HFFc6 (cell line): Measurements from ENCODE around the gene TCHH. TPM values are rescaled to one million over a fixed set of nuclear protein-coding genes. Genes with fewer than 3 reads are reported as not detected.
A peak's percentile ranks its signal among the peaks of the same experiment; 100 is the strongest.

ENCODE experiments used
- DNase-seq: peaks from one replicate; pipeline ENCODE4 v3.0.0-alpha.2; 2018
- H3K27ac Mint-ChIP-seq: 2 replicates; pipeline ENCODE4 v1.8.0; 2020; ENCODE audit warnings: mild to moderate bottlenecking, mixed read lengths
- H3K27me3 Mint-ChIP-seq: 2 replicates; pipeline ENCODE4 v1.8.0; 2021; ENCODE audit warnings: mild to moderate bottlenecking, moderate library complexity, mixed read lengths; ENCODE audit not compliant: insufficient read depth
- H3K36me3 Mint-ChIP-seq: 2 replicates; pipeline ENCODE4 v1.8.0; 2021; ENCODE audit warnings: low read depth, mixed read lengths
- H3K4me1 Mint-ChIP-seq: 2 replicates; pipeline ENCODE4 v1.8.0; 2020; ENCODE audit warnings: low read depth, mixed read lengths
- H3K4me3 Mint-ChIP-seq: 2 replicates; pipeline ENCODE4 v1.8.0; 2020; ENCODE audit warnings: mild to moderate bottlenecking, moderate library complexity, mixed read lengths
- H3K9me3 Mint-ChIP-seq: 2 replicates; pipeline ENCODE4 v1.8.0; 2020; ENCODE audit warnings: mild to moderate bottlenecking, mixed read lengths
- CTCF ChIP-seq: fragments of 200-600 bp; sonication (generic); IDR thresholded peaks from 2 replicates; pipeline ENCODE4 v1.5.0; 2021; ENCODE audit warnings: antibody characterized with exemption, mild to moderate bottlenecking
- long read RNA-seq: library from polyadenylated mRNA; unstranded; transcript quantifications from one replicate; pipeline ENCODE4 v2.0.0, GENCODE V29; 2019
- total RNA-seq, 6 experiments: library from RNA; stranded (reverse); fragmentation: NEBNext Ultra II Directional; extraction: Animal tissue kit (Norgen Biotek cat#: 25700); gene quantifications; 2 replicates in 1 of 6; 3 replicates in 5 of 6; pipeline ENCODE4 v1.2.3, GENCODE V29; 2021

Gene TCHH
- total RNA-seq: under 1 TPM in 2 of 6 experiments, not detected in 4; 0.03 to 0.05 TPM
- long read RNA-seq: 0 reads

GRCh38 chr1:152115344-152115743 lies at the start of gene TCHH:
Gene TCHH, minus strand, starts transcription at chr1:152115444. Its CDS starts 1,364 bp downstream, at chr1:152114080.
- no peak for TF ChIP-seq CTCF
- Mint-ChIP-seq H3K36me3 (no peaks in the 10 kb centered on the region), H3K4me1 (no peaks in the 10 kb centered on the region), H3K27me3 (peaks cover 18% of the 10 kb centered on the region), H3K4me3 (no peak within 1 kb of the TSS), H3K9me3 (no peaks in the 10 kb centered on the region), H3K27ac (no peak within 1 kb of the TSS)
- no peak for DNase-seq

- Mint-ChIP-seq H3K27ac (no peak overlapping the region), H3K36me3 (peaks cover 6% of the 10 kb centered on the region; the same call in 1 of the 2 replicates), H3K4me3 (no peak overlapping the region), H3K4me1 (peaks cover 50% of the 10 kb centered on the region), H3K27me3 (peaks cover 24% of the 10 kb centered on the region), H3K9me3 (no peaks in the 10 kb centered on the region; the same call in 1 of the 2 replicates)
- DNase-seq: no peak
- TF ChIP-seq CTCF: no peak
Observed at GRCh38 chr1:152164517-152165136, 49.4 kb upstream of the TCHH start.

GRCh38 chr1:152162792-152163463 lies 47.7 kb upstream of the TCHH start:
- H3K27me3 Mint-ChIP-seq: peaks cover 16% of the 10 kb centered on the region
- H3K9me3 Mint-ChIP-seq: no peaks in the 10 kb centered on the region; the same call in 1 of the 2 replicates
- no peak overlapping the region for H3K27ac Mint-ChIP-seq
- TF ChIP-seq CTCF: peak; percentile 39; the same call in 1 of the 2 replicates
- peak; percentile 90 for DNase-seq
- no peak overlapping the region for H3K4me3 Mint-ChIP-seq
- peaks cover 38% of the 10 kb centered on the region for H3K4me1 Mint-ChIP-seq
- peaks cover 6% of the 10 kb centered on the region; the same call in 1 of the 2 replicates for H3K36me3 Mint-ChIP-seq

- TF ChIP-seq CTCF: no peak
- Mint-ChIP-seq H3K9me3 (no peaks in the 10 kb centered on the region; the same call in 1 of the 2 replicates), H3K4me1 (peaks cover 17% of the 10 kb centered on the region), H3K27me3 (peaks cover 13% of the 10 kb centered on the region), H3K27ac (no peak overlapping the region), H3K4me3 (no peak overlapping the region), H3K36me3 (peaks cover 2% of the 10 kb centered on the region; the same call in 1 of the 2 replicates)
- no peak for DNase-seq
Observed at GRCh38 chr1:152160576-152160975, 45.3 kb upstream of the TCHH start.

- Mint-ChIP-seq H3K9me3 (no peaks in the 10 kb centered on the region), H3K36me3 (no peaks in the 10 kb centered on the region), H3K27me3 (peaks cover 12% of the 10 kb centered on the region), H3K27ac (no peak within 1 kb of the TSS), H3K4me1 (peaks cover 14% of the 10 kb centered on the region), H3K4me3 (no peak within 1 kb of the TSS)
- TF ChIP-seq CTCF: no peak
- no peak for DNase-seq
Observed at GRCh38 chr1:152159144-152159543, 43.9 kb upstream of the TCHH start, which contains the start of gene RPTN. Gene RPTN, minus strand, starts transcription at chr1:152159228. Its CDS starts 1,339 bp downstream, at chr1:152157889.
